Breast epithelium (tissue), 4 donors: ENCODE data around the gene SEZ6L. TPM values are rescaled to one million over a fixed set of nuclear protein-coding genes. Genes with fewer than 3 reads are reported as not detected.

Experiments used
- DNase-seq, 2 donors: peaks; one replicate each; pipeline ENCODE4 v3.0.0-alpha.2; 2019; ENCODE audit warnings: low spot score in 2 of 2
- H3K27ac ChIP-seq, 2 donors: fragments of 200-600 bp; sonication (generic) in 1 of 2; one replicate each; pipeline ENCODE4 v1.5.1; 2016 to 2019; ENCODE audit warnings: mild to moderate bottlenecking in 1 of 2
- H3K27me3 ChIP-seq, 2 donors: fragments of 200-600 bp; sonication (generic) in 1 of 2; one replicate each; pipeline versions ENCODE4 v1.5.1 to v1.6.0; 2017 to 2019; ENCODE audit warnings: control low read depth in 1 of 2, mild to moderate bottlenecking in 1 of 2
- H3K36me3 ChIP-seq: fragments of 200-600 bp; one replicate; pipeline ENCODE4 v1.5.1; 2019
- H3K4me1 ChIP-seq, 2 donors: fragments of 200-600 bp; sonication (generic); one replicate each; pipeline ENCODE4 v1.5.1; 2016 to 2019; ENCODE audit warnings: control low read depth in 1 of 2
- H3K4me3 ChIP-seq, 3 donors: fragments of 200-600 bp; sonication (generic); 1 replicate in 2 of 3; 2 replicates in 1 of 3; pipeline ENCODE4 v1.5.1; 2016 to 2019; ENCODE audit warnings: mild to moderate bottlenecking in 3 of 3, moderate library complexity in 2 of 3
- H3K9me3 ChIP-seq, 2 donors: fragments of 200-600 bp; sonication (generic) in 1 of 2; one replicate each; pipeline ENCODE4 v1.5.1; 2016 to 2019; ENCODE audit warnings: control low read depth in 1 of 2
- CTCF ChIP-seq, 3 donors: fragments of 450-650 bp; IDR thresholded peaks; one replicate each; pipeline ENCODE4 v1.5.1; 2016 to 2017; ENCODE audit warnings: antibody characterized with exemption in 3 of 3, mild to moderate bottlenecking in 3 of 3, moderate library complexity in 3 of 3
- POLR2A ChIP-seq: fragments of 450-650 bp; IDR thresholded peaks from one replicate; pipeline ENCODE4 v1.6.1; 2016; ENCODE audit warnings: antibody characterized with exemption, mild to moderate bottlenecking, moderate library complexity
- POLR2AphosphoS5 ChIP-seq, 3 donors: sonication (generic); formaldehyde crosslinking; IDR thresholded peaks; one replicate each; pipeline ENCODE4 v1.6.1; 2017; ENCODE audit warnings: antibody characterized with exemption in 3 of 3
- intact Hi-C: fragments of 100-400 bp; cut with DNase I; formaldehyde crosslinking; loops from one replicate; pipeline ENCODE4 v1.15.1; 2023; ENCODE audit warnings: low total_unique reads
- total RNA-seq, 3 donors: library from RNA; depleted of rRNA; stranded (reverse); fragments of >200 nt; gene quantifications; one replicate each; pipeline ENCODE4 v1.1.0, GENCODE V29; 2016

SEZ6L gene
- total RNA-seq, 3 donors from 2014 or later = under 0.01 to 0.16 (median 0.15) TPM

DNA sequence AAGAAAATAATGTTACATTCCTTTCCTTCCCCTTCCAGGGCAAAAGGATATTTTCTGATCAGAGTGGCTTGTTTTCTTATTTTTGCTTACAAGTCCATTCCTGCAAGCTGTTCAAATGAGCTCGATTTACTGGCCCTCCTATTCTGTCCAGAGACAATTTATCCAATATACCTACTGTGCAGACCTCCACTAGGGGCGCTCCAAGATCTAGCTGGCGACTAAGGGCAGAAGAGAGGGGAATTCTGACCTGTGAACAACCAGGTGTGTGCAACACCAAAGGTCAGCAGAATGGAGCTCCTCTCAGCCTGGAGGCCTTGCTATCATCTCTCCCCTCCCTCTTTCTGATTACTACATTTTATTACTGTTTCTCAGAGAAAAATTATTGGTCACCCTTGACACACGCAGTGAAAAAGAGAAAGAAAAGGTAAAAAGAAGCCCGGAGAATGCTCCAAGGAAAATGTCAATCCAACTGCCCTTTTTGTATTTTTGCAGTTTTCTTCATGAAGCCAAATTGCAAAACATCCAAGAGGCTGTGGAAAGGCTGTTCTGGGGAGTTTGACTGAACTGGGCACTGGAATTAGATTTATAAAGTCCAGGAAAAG lies 3.2 kb downstream of the SEZ6L start:
- H3K27ac ChIP-seq = no peak overlapping the region
- TF ChIP-seq CTCF (IDR thresholded peaks at IDR 0.05) (peak in 2 of 3 donors; percentile 26 to 37), POLR2A (no peak)
- H3K4me1 ChIP-seq = peaks cover 0 to 5% of the 10 kb centered on the region in 2 donors
- intact Hi-C loops = no loop called here
- peaks cover 4 to 40% of the 10 kb centered on the region in 2 donors for H3K27me3 ChIP-seq
- no peak overlapping the region for H3K4me3 ChIP-seq
- no peaks in the 10 kb centered on the region for H3K9me3 ChIP-seq
- H3K36me3 ChIP-seq = no peaks in the 10 kb centered on the region
- no peak for DNase-seq

- intact Hi-C loops = no loop called here
- Histone ChIP-seq H3K9me3 (no peaks in the 10 kb centered on the region), H3K4me1 (peaks cover 0 to 5% of the 10 kb centered on the region in 2 donors), H3K36me3 (no peaks in the 10 kb centered on the region), H3K4me3 (no peak overlapping the region), H3K27ac (no peak overlapping the region), H3K27me3 (peaks cover 4 to 26% of the 10 kb centered on the region in 2 donors)
- no peak for DNase-seq
- TF ChIP-seq CTCF (IDR thresholded peaks at IDR 0.05) (no peak), POLR2AphosphoS5 (IDR thresholded peaks at IDR 0.05) (no peak), POLR2A (no peak)
These were observed 5.0 kb downstream of the SEZ6L start for GRCh38 chr22:26174280-26174679.

- Histone ChIP-seq H3K4me1 (no peaks in the 10 kb centered on the region), H3K9me3 (no peaks in the 10 kb centered on the region), H3K27ac (no peak overlapping the region), H3K36me3 (no peaks in the 10 kb centered on the region), H3K4me3 (no peak overlapping the region), H3K27me3 (peaks cover 0 to 3% of the 10 kb centered on the region in 2 donors)
- TF ChIP-seq POLR2A (no peak), POLR2AphosphoS5 (IDR thresholded peaks at IDR 0.05) (no peak), CTCF (IDR thresholded peaks at IDR 0.05) (no peak)
- intact Hi-C loops = no loop called here
- DNase-seq = no peak
These were observed 13.5 kb downstream of the SEZ6L start for GRCh38 chr22:26182723-26183122.

DNA sequence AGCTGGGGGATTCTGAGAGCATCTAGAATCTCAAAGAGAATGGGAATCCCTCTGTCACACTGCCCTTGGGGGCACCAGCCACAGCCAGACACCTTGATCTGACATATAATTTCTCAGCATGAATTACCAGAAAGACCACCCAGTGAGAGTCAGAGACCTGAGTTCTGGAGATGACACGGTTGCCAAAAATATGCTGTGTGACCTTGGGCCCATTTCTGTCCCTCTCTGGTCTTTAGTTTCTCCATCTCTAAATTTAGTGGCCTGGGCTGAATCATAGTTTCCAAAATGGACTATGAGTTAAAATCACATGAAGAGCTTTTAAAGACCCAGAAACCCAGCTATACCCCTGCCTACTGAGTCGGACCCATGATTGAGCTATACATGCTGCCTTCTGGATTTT lies 15.9 kb downstream of the SEZ6L start:
- Histone ChIP-seq H3K27me3 (peaks cover 0 to 3% of the 10 kb centered on the region in 2 donors), H3K27ac (no peak overlapping the region), H3K36me3 (no peaks in the 10 kb centered on the region), H3K4me3 (no peak overlapping the region), H3K9me3 (no peaks in the 10 kb centered on the region), H3K4me1 (no peaks in the 10 kb centered on the region)
- DNase-seq = no peak
- intact Hi-C loops = no loop called here
- TF ChIP-seq CTCF (IDR thresholded peaks at IDR 0.05) = no peak
- no peak for TF ChIP-seq POLR2A
- TF ChIP-seq POLR2AphosphoS5 (IDR thresholded peaks at IDR 0.05) = no peak

GRCh38 chr22:26188341-26188740 lies 19.1 kb downstream of the SEZ6L start:
- TF ChIP-seq POLR2AphosphoS5 (IDR thresholded peaks at IDR 0.05) (no peak), CTCF (IDR thresholded peaks at IDR 0.05) (no peak), POLR2A (no peak)
- intact Hi-C loops = no loop called here
- peaks cover 0 to 5% of the 10 kb centered on the region in 2 donors for H3K9me3 ChIP-seq
- H3K4me3 ChIP-seq = no peak overlapping the region
- DNase-seq = no peak
- no peak overlapping the region for H3K27ac ChIP-seq
- no peaks in the 10 kb centered on the region for H3K4me1 ChIP-seq
- no peaks in the 10 kb centered on the region for H3K36me3 ChIP-seq
- H3K27me3 ChIP-seq = peaks cover 0 to 3% of the 10 kb centered on the region in 2 donors
